GM23248 (cell line): Measurements from ENCODE around the gene ARHGAP19. TPM values are rescaled to one million over a fixed set of nuclear protein-coding genes. Genes with fewer than 3 reads are reported as not detected.

Experiments used
- DNase-seq: peaks from one replicate; pipeline ENCODE4 v3.0.0-alpha.2; 2015
- H2AFZ ChIP-seq: fragments of 200-600 bp; sonication (generic); 2 replicates; pipeline ENCODE4 v1.6.1; 2016; ENCODE audit warnings: antibody characterized with exemption
- H3F3A ChIP-seq: fragments of 200-600 bp; sonication (generic); 2 replicates; pipeline ENCODE4 v1.6.1; 2016; ENCODE audit warnings: mild to moderate bottlenecking, antibody characterized with exemption, mixed run types; ENCODE audit not compliant: insufficient read depth
- H3K27ac ChIP-seq: fragments of 200-600 bp; sonication (generic); 2 replicates; pipeline ENCODE4 v1.5.1; 2016; ENCODE audit warnings: mild to moderate bottlenecking
- H3K27me3 ChIP-seq: fragments of 200-600 bp; sonication (generic); replicated peaks from 2 replicates; pipeline ENCODE4 v1.6.1; 2016; ENCODE audit warnings: mild to moderate bottlenecking; ENCODE audit not compliant: insufficient read depth
- H3K36me3 ChIP-seq: fragments of 200-600 bp; sonication (generic); 2 replicates; pipeline ENCODE4 v1.6.1; 2016; ENCODE audit warnings: low read depth, mild to moderate bottlenecking
- H3K4me1 ChIP-seq: fragments of 200-600 bp; sonication (generic); 2 replicates; pipeline ENCODE4 v1.6.1; 2016; ENCODE audit warnings: mild to moderate bottlenecking; ENCODE audit not compliant: insufficient read depth
- H3K4me2 ChIP-seq: fragments of 200-600 bp; sonication (generic); one replicate; pipeline ENCODE4 v1.6.1; 2016; ENCODE audit warnings: mild to moderate bottlenecking; ENCODE audit not compliant: unreplicated experiment
- H3K4me3 ChIP-seq: fragments of 200-600 bp; sonication (generic); 2 replicates; pipeline ENCODE4 v1.5.1; 2016; ENCODE audit warnings: mild to moderate bottlenecking
- H3K79me2 ChIP-seq: fragments of 200-600 bp; sonication (generic); 2 replicates; pipeline ENCODE4 v1.6.1; 2016; ENCODE audit warnings: mild to moderate bottlenecking; ENCODE audit not compliant: insufficient read depth
- H3K9ac ChIP-seq: fragments of 200-600 bp; sonication (generic); 2 replicates; pipeline ENCODE4 v1.6.1; 2016; ENCODE audit warnings: mild to moderate bottlenecking
- H3K9me2 ChIP-seq: fragments of 200-600 bp; sonication (generic); 2 replicates; pipeline ENCODE4 v1.6.1; 2016; ENCODE audit warnings: mixed run types, mild to moderate bottlenecking, moderate library complexity; ENCODE audit not compliant: insufficient read depth
- H3K9me3 ChIP-seq: fragments of 200-600 bp; sonication (generic); one replicate; pipeline ENCODE4 v1.6.1; 2017; ENCODE audit warnings: low read depth
- H4K20me1 ChIP-seq: fragments of 200-600 bp; sonication (generic); 2 replicates; pipeline ENCODE4 v1.6.0; 2016; ENCODE audit not compliant: insufficient read depth
- EZH2 ChIP-seq: fragments of 200-600 bp; sonication (generic); IDR thresholded peaks from 2 replicates; pipeline ENCODE4 v1.6.1; 2018; ENCODE audit warnings: antibody characterized with exemption, mild to moderate bottlenecking; ENCODE audit not compliant: insufficient read depth, poor library complexity, severe bottlenecking
- EZH2phosphoT487 ChIP-seq: fragments of 200-600 bp; sonication (generic); IDR thresholded peaks from 2 replicates; pipeline ENCODE4 v1.6.1; 2018; ENCODE audit warnings: antibody characterized with exemption, moderate library complexity, mild to moderate bottlenecking, low read depth; ENCODE audit not compliant: insufficient read depth
- WGBS, 2 experiments: methylation state at CpG; one replicate each; pipeline ENCODE4 v1.1.6; 2015 to 2017; ENCODE audit warnings: low lambda C conversion rate in 2 of 2, low coverage in 1 of 2; ENCODE audit errors: missing lambda C conversion rate in 2 of 2; 5-methylcytosine and 5-hydroxymethylcytosine counted together
- in situ Hi-C: fragments of 300-500 bp; cut with MboI; formaldehyde crosslinking; loops from 2 replicates; pipeline ENCODE4 v1.15.0; 2020
- polyA plus RNA-seq: library from polyadenylated mRNA; unstranded; fragments of >200 nt; fragmentation: Nextera tagmentation; extraction: Ambion mirVana; gene quantifications from 2 replicates; pipeline ENCODE4 v1.2.1, GENCODE V29; 2016
- total RNA-seq: library from RNA; depleted of rRNA; stranded (reverse); fragments of >200 nt; shearing (Covaris generic); gene quantifications from 2 replicates; pipeline ENCODE4 v1.2.3, GENCODE V29; 2014

The ARHGAP19 gene
- total and polyA plus RNA-seq, 2 experiments from 2014 or later, result 1.9 to 5.0 TPM

- Histone ChIP-seq H3F3A (peaks cover 25% of the 10 kb centered on the region), H3K9me2 (no peaks in the 10 kb centered on the region), H3K36me3 (no peaks in the 10 kb centered on the region), H3K4me2 (no peak overlapping the region), H4K20me1 (no peaks in the 10 kb centered on the region), H3K4me3 (no peak overlapping the region), H3K27me3 (0 out of 2 replicates have a peak, but pooled peaks cover 8% of the 10 kb centered on the region), H2AFZ (no peak overlapping the region), H3K4me1 (peaks cover 9% of the 10 kb centered on the region), H3K9me3 (no peaks in the 10 kb centered on the region), H3K27ac (no peak overlapping the region), H3K9ac (no peak overlapping the region), H3K79me2 (peaks cover 6% of the 10 kb centered on the region)
- TF ChIP-seq EZH2 (no peak), EZH2phosphoT487 (no peak)
- WGBS, 2 experiments, result 12% methylated on average over 11 of the region's 11 CpGs
- in situ Hi-C loops, result no loop called here
- DNase-seq, result no peak
Observed at GRCh38 chr10:97336942-97337831, 44.8 kb upstream of the ARHGAP19 start.

- Histone ChIP-seq H3K27me3 (0 out of 2 replicates have a peak, but pooled peaks cover 8% of the 10 kb centered on the region), H2AFZ (no peak overlapping the region), H3K27ac (no peak overlapping the region), H3K4me1 (peaks cover 16% of the 10 kb centered on the region), H3K4me3 (no peak overlapping the region), H3K36me3 (no peaks in the 10 kb centered on the region), H3F3A (peaks cover 29% of the 10 kb centered on the region), H3K9me2 (no peaks in the 10 kb centered on the region), H3K9ac (no peak overlapping the region), H3K79me2 (peaks cover 14% of the 10 kb centered on the region), H3K4me2 (no peak overlapping the region), H4K20me1 (no peaks in the 10 kb centered on the region), H3K9me3 (no peaks in the 10 kb centered on the region)
- WGBS, 2 experiments, result 22 to 35% methylated on average over 5 of the region's 5 CpGs
- DNase-seq, result peak; percentile 36
- TF ChIP-seq EZH2phosphoT487, result no peak
- TF ChIP-seq EZH2, result no peak
- in situ Hi-C loops, result no loop called here
Observed at GRCh38 chr10:97336446-97336845, 44.0 kb upstream of the ARHGAP19 start.

- peaks cover 29% of the 10 kb centered on the region for H3F3A ChIP-seq
- in situ Hi-C loops, result no loop called here
Observed at GRCh38 chr10:97336006-97336405, 43.6 kb upstream of the ARHGAP19 start.

GRCh38 chr10:97335188-97335619, 42.8 kb upstream of the ARHGAP19 start:
- Histone ChIP-seq H3K9me3 (no peaks in the 10 kb centered on the region), H3K4me2 (peak overlapping the region; percentile 72), H3K27ac (no peak overlapping the region), H3K4me3 (peak overlapping the region; percentile 94), H3K4me1 (peaks cover 19% of the 10 kb centered on the region), H3K27me3 (0 out of 2 replicates have a peak, but pooled peaks cover 8% of the 10 kb centered on the region), H3K9me2 (no peaks in the 10 kb centered on the region), H4K20me1 (no peaks in the 10 kb centered on the region), H3K79me2 (peaks cover 26% of the 10 kb centered on the region), H3K36me3 (no peaks in the 10 kb centered on the region), H3F3A (peaks cover 29% of the 10 kb centered on the region), H3K9ac (peak overlapping the region; percentile 91), H2AFZ (peak overlapping the region; percentile 82)
- in situ Hi-C loops, result no loop called here
- no peak for DNase-seq
- WGBS, 2 experiments, result 4 to 5% methylated on average over 23 to 25 of the region's 25 CpGs
- no peak for TF ChIP-seq EZH2phosphoT487
- no peak for TF ChIP-seq EZH2

More at GRCh38 chr10:97336006-97336405, 43.6 kb upstream of the ARHGAP19 start:
- H3K36me3 ChIP-seq, result no peaks in the 10 kb centered on the region
- no peaks in the 10 kb centered on the region for H4K20me1 ChIP-seq
- H3K27me3 ChIP-seq, result 0 out of 2 replicates have a peak, but pooled peaks cover 8% of the 10 kb centered on the region
- H3K4me3 ChIP-seq, result no peak overlapping the region
- H3K9me3 ChIP-seq, result no peaks in the 10 kb centered on the region
- no peak overlapping the region for H3K9ac ChIP-seq
- H2AFZ ChIP-seq, result no peak overlapping the region
- no peaks in the 10 kb centered on the region for H3K9me2 ChIP-seq
- H3K4me2 ChIP-seq, result no peak overlapping the region
- peaks cover 19% of the 10 kb centered on the region for H3K4me1 ChIP-seq
- TF ChIP-seq EZH2 (no peak), EZH2phosphoT487 (no peak)
- H3K27ac ChIP-seq, result no peak overlapping the region
- DNase-seq, result no peak
- WGBS, 2 experiments, result 44 to 47% methylated on average over 5 of the region's 5 CpGs
- H3K79me2 ChIP-seq, result peaks cover 18% of the 10 kb centered on the region
